Measurements from ENCODE around the gene SLC35B1. TPM values are rescaled to one million over a fixed set of nuclear protein-coding genes. Genes with fewer than 3 reads are reported as not detected.

SLC35B1 gene
- total and polyA plus RNA-seq, 2 of the 4 experiments (the other 2 are of a cell fraction) = 66.4 to 86.2 TPM

- Histone ChIP-seq H3K4ac (ENCODE audit: low read depth, low read length) (no peak overlapping the region), H3K4me3 (ENCODE audit: insufficient read depth, low read depth, low read length) (no peak overlapping the region), H4K5ac (ENCODE audit: low read depth, low read length) (no peak overlapping the region), H2BK120ac (ENCODE audit: low read depth, low read length) (no peak overlapping the region), H4K91ac (ENCODE audit: insufficient read depth, low read depth, low read length) (no peak overlapping the region), H2AK9ac (replicated peaks; ENCODE audit: low read depth, low read length, poor library complexity) (no peak overlapping the region), H3K9me3 (ENCODE audit: control insufficient read depth, insufficient read depth, low read length) (no peaks in the 10 kb centered on the region), H2AFZ (replicated peaks; ENCODE audit: low read length, poor library complexity) (no peak overlapping the region), H3K18ac (ENCODE audit: low read depth, low read length) (no peak overlapping the region), H3K4me1 (ENCODE audit: control insufficient read depth, insufficient read depth, low read length) (no peaks in the 10 kb centered on the region), H4K20me1 (ENCODE audit: insufficient read depth, low read length) (peaks cover 20% of the 10 kb centered on the region; the same call in 1 of the 2 replicates), H3K56ac (ENCODE audit: extremely low read depth, insufficient read depth, low read length) (no peak overlapping the region), H3K9ac (ENCODE audit: low read depth, low read length) (no peak overlapping the region), H2AK5ac (ENCODE audit: low read depth, low read length) (no peak overlapping the region), H2BK5ac (ENCODE audit: low read depth, low read length, poor library complexity, severe bottlenecking) (no peak overlapping the region), H3K27ac (ENCODE audit: insufficient read depth, low read length) (no peak overlapping the region), H4K8ac (ENCODE audit: low read depth in 2 of 2, low read length in 2 of 2) (no peak overlapping the region), H3K23ac (ENCODE audit: low read depth, low read length) (no peak overlapping the region), H3K27me3 (ENCODE audit: control insufficient read depth, insufficient read depth, low read length) (no peaks in the 10 kb centered on the region), H3K14ac (replicated peaks; ENCODE audit: low read depth, low read length) (no peak overlapping the region), H3K4me2 (ENCODE audit: low read depth, low read length) (no peak overlapping the region), H2BK15ac (ENCODE audit: low read depth, low read length) (no peak overlapping the region), H2BK20ac (ENCODE audit: low read depth, low read length) (no peak overlapping the region), H3K36me3 (ENCODE audit: control insufficient read depth, insufficient read depth, low read length) (0 out of 2 replicates have a peak, but pooled peaks cover 4% of the 10 kb centered on the region), H3K79me1 (ENCODE audit: low read depth in 1 of 2, low read length in 2 of 2) (peaks cover 24 to 48% of the 10 kb centered on the region in 2 experiments), H3K9me1 (ENCODE audit: insufficient read depth, low read length) (peaks cover 9% of the 10 kb centered on the region)
- ChIA-PET POLR2A (ENCODE audit: unreplicated experiment) (no interaction called here), CTCF (interaction anchor here (0.7 kb wide), 1 partner anchor 52 kb away, joined by 3 read pairs; no protein-coding TSS in a partner anchor)
- DNase-seq (no peak), ATAC-seq (ENCODE audit: low read depth) (no peak)
- intact Hi-C loops (cut with micrococcal nuclease) (no loop called here), in situ Hi-C loops (cut with MboI; ENCODE audit: low sequenced_read_pairs) (no loop called here), dilution Hi-C loops (cut with HindIII; ENCODE audit: low sequenced_read_pairs, unreplicated experiment) (no loop called here)
- WGBS, 2 experiments (ENCODE audit: extremely low coverage in 2 of 2, insufficient read length in 1 of 2) = no CpG with 5 or more reads among the region's 3 CpGs
- no TSS peak for BruUV-seq (replicated peaks)
- TF ChIP-seq CHD1 (IDR thresholded peaks at IDR 0.05; ENCODE audit: low read depth, low read length) (no peak), BHLHE40 (IDR thresholded peaks at IDR 0.05; ENCODE audit: low read depth, low read length) (no peak), MAZ (IDR thresholded peaks at IDR 0.05; ENCODE audit: borderline replicate concordance, low read depth, low read length) (no peak), RFX5 (IDR thresholded peaks at IDR 0.05; ENCODE audit: low read depth, low read length) (no peak), USF2 (IDR thresholded peaks at IDR 0.05; ENCODE audit: low read depth, low read length) (no peak), POLR2A (IDR thresholded peaks at IDR 0.05; ENCODE audit: low read depth, low read length) (no peak), RAD21 (IDR thresholded peaks at IDR 0.05; ENCODE audit: low read length) (no peak), ELK1 (IDR thresholded peaks at IDR 0.05; ENCODE audit: borderline replicate concordance, low read depth, low read length) (no peak), SMC3 (IDR thresholded peaks at IDR 0.05; ENCODE audit: low read depth, low read length) (no peak), NFE2L2 (IDR thresholded peaks at IDR 0.05; ENCODE audit: low read depth, low read length) (no peak), CTCF (conservative IDR thresholded peaks at IDR 0.05; ENCODE audit: low read depth, low read length) (no peak)
These were observed 43.0 kb downstream of the SLC35B1 start for GRCh38 chr17:49664706-49665211.
